Activated naive CD4-positive, alpha-beta T cell treated with anti-CD3 and anti-CD28 coated beads, Interleukin-2, amount 50 U/mL, for 72 hours (primary cell): ENCODE results near the gene CYTH4. TPM values are rescaled to one million over a fixed set of nuclear protein-coding genes. Genes with fewer than 3 reads are reported as not detected.

Source experiments
- ATAC-seq, 2 donors: fragments of 150-1000 bp; cut with Tn5 transposase; 2 replicates each; pipeline ENCODE4 v1.10.0; 2021; ENCODE audit warnings: mild to moderate bottlenecking in 2 of 2, moderate library complexity in 2 of 2
- DNase-seq, 2 donors: peaks; one replicate each; pipeline ENCODE4 v3.0.0; 2021 to 2022; ENCODE audit warnings: low spot score in 2 of 2
- H3K27ac Mint-ChIP-seq, 2 donors: one replicate each; pipeline ENCODE4 v1.8.0; 2022; ENCODE audit warnings: mild to moderate bottlenecking in 2 of 2, mixed read lengths in 2 of 2
- H3K36me3 Mint-ChIP-seq, 2 donors: one replicate each; pipeline ENCODE4 v1.8.0; 2022; ENCODE audit warnings: mixed read lengths in 2 of 2
- H3K9me3 Mint-ChIP-seq, 2 donors: one replicate each; pipeline ENCODE4 v1.8.0; 2022; ENCODE audit warnings: mixed read lengths in 2 of 2
- total RNA-seq, 2 donors: library from RNA; stranded (reverse); gene quantifications; one replicate each; pipeline ENCODE4 v1.2.3, GENCODE V29; 2022

The CYTH4 gene
- total RNA-seq, 2 donors from 2014 or later, result 60.7 to 69.7 TPM

GRCh38 chr22:37260155-37260795 is 22.0 kb upstream of the CYTH4 start:
- ATAC-seq (peak in 1 of 2 donors; percentile 17), DNase-seq (no peak)
- H3K36me3 Mint-ChIP-seq, result peaks cover 0 to 9% of the 10 kb centered on the region in 2 donors
- no peak overlapping the region for H3K27ac Mint-ChIP-seq
- peaks cover 0 to 4% of the 10 kb centered on the region in 2 donors for H3K9me3 Mint-ChIP-seq

DNA sequence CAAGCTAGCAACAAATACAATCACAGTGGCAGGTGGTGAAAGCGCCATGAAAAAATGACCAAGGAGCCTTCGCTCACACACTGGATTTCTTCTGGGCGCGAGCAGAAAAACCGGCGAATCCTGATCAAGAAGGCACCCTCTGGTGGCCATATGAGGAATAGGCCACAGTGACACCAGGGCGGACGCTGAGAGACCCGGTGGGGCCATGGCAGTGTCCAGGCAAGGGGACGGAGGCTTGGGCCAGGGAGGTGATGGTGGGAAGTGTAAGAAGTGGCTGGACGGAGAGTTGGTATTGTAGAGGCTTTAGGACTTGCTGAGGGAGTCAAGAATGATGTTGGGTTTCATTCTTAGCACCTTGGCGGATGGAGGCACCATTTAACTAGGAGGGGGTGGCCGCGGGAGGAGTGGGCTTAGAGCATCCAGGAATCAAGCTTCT is 21.4 kb upstream of the CYTH4 start:
- Mint-ChIP-seq H3K36me3 (peaks cover 0 to 9% of the 10 kb centered on the region in 2 donors), H3K9me3 (peaks cover 0 to 4% of the 10 kb centered on the region in 2 donors), H3K27ac (no peak overlapping the region)
- ATAC-seq (peak; percentile 79 to 85), DNase-seq (peak in 1 of 2 donors; percentile 66)

- peaks cover 0 to 4% of the 10 kb centered on the region in 2 donors for H3K9me3 Mint-ChIP-seq
- no peak for DNase-seq
- ATAC-seq, result no peak
- H3K27ac Mint-ChIP-seq, result no peak overlapping the region
- H3K36me3 Mint-ChIP-seq, result peaks cover 0 to 9% of the 10 kb centered on the region in 2 donors
These were observed 20.0 kb upstream of the CYTH4 start for GRCh38 chr22:37262346-37262745.

DNA sequence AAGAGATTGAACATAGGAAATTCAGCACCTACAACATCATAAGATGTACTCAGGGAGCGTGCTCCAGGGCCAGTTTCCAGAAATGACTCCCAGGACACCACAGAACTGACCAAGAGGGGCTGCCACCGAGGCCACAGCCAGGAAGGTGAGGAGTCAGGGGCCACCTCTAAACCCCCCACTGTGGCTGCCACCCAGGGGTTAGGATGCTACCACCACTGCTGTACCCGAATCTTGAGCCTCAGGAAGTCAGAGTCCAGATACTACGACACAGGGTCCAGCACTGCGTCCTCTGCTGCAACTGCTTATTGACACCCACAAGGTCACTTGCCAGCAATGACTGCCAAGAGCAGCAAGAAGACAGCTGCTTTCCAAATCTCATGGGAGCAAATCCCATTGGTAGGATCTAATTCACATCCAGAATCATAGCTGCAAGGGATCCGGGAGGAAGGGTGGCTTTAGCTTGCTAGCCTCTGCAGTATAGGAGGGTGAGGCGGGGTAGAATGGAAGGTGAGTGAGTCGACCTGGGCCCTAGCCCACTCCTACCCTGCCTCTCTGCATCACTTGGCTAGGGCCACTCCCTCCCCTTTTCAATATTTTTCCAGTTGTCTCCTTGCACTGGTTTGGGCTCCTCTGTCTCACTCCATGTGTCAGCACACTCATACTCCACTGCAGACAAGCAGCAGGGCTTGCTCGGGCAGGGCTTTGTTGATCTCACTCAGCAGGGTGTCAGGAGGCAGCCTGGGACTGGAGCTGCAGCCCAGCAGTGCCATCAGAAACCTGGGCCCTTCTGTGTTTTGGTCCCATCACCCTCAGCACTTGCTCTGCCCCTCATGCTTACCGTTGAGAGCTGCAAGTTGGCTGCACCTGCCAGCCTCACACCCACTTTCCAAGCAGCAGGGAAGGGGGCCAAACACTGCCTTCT is 18.1 kb upstream of the CYTH4 start:
- no peak overlapping the region for H3K27ac Mint-ChIP-seq
- peaks cover 0 to 4% of the 10 kb centered on the region in 2 donors for H3K9me3 Mint-ChIP-seq
- ATAC-seq (no peak), DNase-seq (no peak)
- H3K36me3 Mint-ChIP-seq, result peaks cover 0 to 9% of the 10 kb centered on the region in 2 donors

DNA sequence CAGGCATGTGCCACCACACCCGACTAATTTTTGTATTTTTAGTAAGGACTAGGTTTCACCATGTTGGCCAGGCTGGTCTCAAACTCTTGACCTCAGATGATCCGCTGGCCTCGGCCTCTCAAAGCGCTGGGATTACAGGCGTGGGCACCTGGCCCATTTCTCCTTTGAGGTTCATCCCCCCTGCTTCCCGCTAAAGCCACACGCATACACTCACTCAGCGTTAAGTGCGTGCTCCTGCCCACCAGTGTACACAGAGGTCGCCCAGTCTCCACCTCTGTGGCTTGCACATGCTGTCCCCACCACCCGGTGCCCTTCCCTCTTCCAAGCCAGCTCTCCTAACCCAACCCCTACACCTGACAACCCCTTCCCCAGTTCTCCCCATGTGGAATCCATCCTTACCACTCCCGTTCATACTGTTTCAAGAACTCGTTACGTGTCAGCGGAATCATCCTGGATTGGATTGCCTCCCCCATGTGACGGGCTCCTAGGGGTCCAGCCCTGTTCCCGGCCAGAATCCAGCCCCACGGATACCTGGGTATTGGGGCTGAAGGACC is 15.7 kb upstream of the CYTH4 start:
- no peak for DNase-seq
- peaks cover 0 to 9% of the 10 kb centered on the region in 2 donors for H3K36me3 Mint-ChIP-seq
- peaks cover 0 to 4% of the 10 kb centered on the region in 2 donors for H3K9me3 Mint-ChIP-seq
- peak overlapping the region in 1 of 2 donors; percentile 87 for H3K27ac Mint-ChIP-seq
- peak; percentile 27 to 39 for ATAC-seq

- Mint-ChIP-seq H3K27ac (peak overlapping the region; percentile 87 to 90), H3K36me3 (peaks cover 0 to 9% of the 10 kb centered on the region in 2 donors), H3K9me3 (peaks cover 0 to 4% of the 10 kb centered on the region in 2 donors)
- DNase-seq (peak in 1 of 2 donors; percentile 91), ATAC-seq (peak; percentile 96)
These were observed 15.1 kb upstream of the CYTH4 start for GRCh38 chr22:37267135-37267587.

- no peak for ATAC-seq
- H3K9me3 Mint-ChIP-seq, result peaks cover 0 to 4% of the 10 kb centered on the region in 2 donors
- peaks cover 0 to 9% of the 10 kb centered on the region in 2 donors for H3K36me3 Mint-ChIP-seq
- no peak for DNase-seq
- peak overlapping the region; percentile 87 to 90 for H3K27ac Mint-ChIP-seq
These were observed 14.5 kb upstream of the CYTH4 start for GRCh38 chr22:37267661-37268413.

DNA sequence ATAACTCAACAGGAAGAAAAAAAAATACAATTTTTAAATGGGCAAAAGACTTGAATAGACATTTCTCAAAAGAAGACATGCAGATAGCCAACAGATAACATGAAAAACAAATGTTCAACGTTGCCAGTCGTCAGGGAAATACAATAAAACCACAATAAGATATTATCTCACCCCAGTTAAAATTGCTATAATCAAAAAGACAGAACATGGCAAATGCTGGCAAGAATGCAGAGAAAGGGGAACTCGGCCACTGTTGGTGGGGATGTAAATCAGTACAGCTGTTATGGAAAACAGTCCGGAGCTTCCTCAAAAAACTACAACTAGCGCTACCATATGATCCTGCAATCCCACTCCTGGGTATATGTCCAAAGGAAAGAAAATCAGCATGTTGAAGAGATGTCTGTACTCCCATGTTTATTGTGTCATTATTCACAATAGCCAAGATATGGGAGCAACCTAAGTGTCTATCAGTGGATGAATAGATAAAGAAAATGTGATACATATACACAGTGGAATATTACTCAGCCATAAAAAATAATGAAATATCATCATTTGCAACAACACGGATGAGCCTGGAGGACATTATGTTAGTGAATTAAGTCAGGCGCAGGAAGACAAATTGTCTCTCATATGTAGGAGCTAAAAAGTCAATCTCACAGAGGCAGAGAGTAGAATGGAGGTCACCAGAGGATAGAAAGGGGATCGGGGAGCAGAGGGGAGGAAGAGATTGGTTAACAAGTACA is 12.2 kb upstream of the CYTH4 start:
- Mint-ChIP-seq H3K36me3 (peaks cover 0 to under 1% of the 10 kb centered on the region in 2 donors), H3K9me3 (no peaks in the 10 kb centered on the region), H3K27ac (no peak overlapping the region)
- DNase-seq (no peak), ATAC-seq (no peak)

DNA sequence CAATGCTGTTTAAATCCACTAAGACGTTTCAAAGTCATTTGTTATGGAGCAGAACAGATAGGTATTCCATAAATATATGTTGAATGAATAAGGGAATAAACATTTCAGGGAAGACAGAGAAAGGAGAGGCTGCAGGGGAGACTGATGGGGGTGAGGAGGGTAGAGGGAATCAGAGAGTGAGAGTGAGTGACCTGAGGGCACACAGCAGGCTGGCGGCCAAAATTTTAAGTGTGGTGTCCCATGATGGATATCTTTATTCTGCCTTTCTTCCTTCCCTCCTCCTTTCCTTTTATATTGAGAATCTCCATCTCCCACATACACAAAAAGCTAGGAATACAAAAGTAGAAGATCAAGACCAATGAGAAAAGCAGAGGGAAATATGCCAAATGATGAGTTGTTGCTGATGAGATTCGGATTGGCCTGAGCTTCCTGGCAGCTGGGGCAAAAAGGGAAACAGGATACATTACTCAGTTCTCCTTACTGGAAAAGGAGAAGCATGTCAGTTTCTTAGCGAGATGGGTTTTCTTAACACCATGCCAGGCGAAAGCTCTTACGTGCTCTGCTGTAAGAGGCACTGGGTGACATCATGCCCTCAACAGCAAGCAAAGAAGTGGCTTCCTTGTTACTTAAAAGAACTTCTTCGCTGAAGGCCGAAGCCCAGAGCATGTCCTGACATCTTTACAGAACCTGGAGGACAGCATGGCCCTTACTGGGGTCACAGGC is 11.2 kb upstream of the CYTH4 start:
- ATAC-seq, result no peak
- Mint-ChIP-seq H3K36me3 (no peaks in the 10 kb centered on the region), H3K27ac (no peak overlapping the region), H3K9me3 (no peaks in the 10 kb centered on the region)
- no peak for DNase-seq

- Mint-ChIP-seq H3K36me3 (no peaks in the 10 kb centered on the region), H3K27ac (no peak overlapping the region), H3K9me3 (no peaks in the 10 kb centered on the region)
- ATAC-seq, result peak; percentile 71 to 80
- DNase-seq, result no peak
These were observed 9.0 kb upstream of the CYTH4 start for GRCh38 chr22:37273126-37273845.

GRCh38 chr22:37273846-37274225 is 8.5 kb upstream of the CYTH4 start:
- Mint-ChIP-seq H3K27ac (no peak overlapping the region), H3K9me3 (no peaks in the 10 kb centered on the region), H3K36me3 (no peaks in the 10 kb centered on the region)
- ATAC-seq (no peak), DNase-seq (no peak)

DNA sequence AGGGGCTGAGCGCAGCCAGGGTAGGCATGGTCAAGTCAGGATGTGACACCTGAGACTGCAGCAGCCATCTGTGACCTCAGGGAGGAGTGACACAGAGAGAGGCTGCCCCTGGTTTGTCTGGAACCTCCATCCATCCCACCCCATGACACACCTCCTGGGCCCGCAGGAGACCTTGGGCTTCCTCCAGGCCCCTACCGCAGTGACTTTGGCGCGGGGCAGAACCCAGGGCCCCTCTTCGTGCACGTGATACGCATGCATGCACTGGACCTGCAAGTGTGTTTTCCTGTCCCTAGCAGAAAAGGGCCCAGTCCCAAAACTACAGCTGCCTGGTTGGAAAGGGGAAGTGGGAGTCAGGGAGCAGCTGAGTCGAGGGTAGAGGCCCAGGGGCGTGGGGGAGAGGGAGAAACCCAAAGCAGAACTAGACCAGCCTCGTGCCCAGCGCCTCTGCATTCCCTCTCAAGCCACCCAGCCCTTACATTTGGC is 7.9 kb upstream of the CYTH4 start:
- no peaks in the 10 kb centered on the region for H3K9me3 Mint-ChIP-seq
- no peak for DNase-seq
- ATAC-seq, result no peak
- peak overlapping the region in 1 of 2 donors; percentile 73 for H3K27ac Mint-ChIP-seq
- no peaks in the 10 kb centered on the region for H3K36me3 Mint-ChIP-seq

DNA sequence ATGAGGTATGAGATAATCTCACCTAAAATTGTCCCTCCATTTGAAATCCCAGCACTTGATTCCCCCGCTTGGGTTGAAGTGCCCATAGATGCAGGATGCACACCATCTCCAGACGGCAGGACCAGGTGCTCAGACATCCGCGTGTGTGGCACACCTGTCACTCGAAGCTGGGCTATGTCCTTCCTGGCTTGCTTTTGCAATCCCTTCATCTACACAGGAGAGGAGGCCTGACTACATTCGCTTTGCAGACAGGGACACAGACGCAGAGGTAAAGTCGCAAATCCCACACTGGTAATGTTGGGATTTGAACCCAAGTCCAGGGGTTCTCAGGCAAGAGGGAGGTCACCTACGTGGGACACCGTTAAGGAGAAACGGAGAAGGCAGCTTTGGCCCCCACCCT is 7.2 kb upstream of the CYTH4 start:
- no peak for DNase-seq
- no peaks in the 10 kb centered on the region for H3K36me3 Mint-ChIP-seq
- peak overlapping the region in 1 of 2 donors; percentile 73 for H3K27ac Mint-ChIP-seq
- no peak for ATAC-seq
- H3K9me3 Mint-ChIP-seq, result no peaks in the 10 kb centered on the region

DNA sequence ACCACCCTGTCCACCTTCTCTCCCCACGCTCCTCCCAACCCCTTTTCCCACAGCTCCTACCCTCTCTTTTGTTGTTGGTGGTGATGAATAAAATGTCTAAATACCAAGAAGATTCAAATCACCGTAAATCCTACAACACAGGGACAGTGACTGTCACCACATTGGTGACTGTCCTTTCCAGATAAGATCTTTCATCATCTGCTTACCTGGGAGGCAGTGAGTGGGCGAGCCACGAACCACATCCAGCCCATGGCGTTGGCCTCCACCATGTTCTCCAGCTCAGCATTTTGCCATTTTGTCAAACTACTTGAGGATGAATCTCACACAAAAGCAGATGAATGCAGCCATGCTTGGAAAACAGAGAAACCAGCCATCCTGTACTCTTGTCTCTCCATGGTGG is 6.7 kb upstream of the CYTH4 start:
- Mint-ChIP-seq H3K27ac (peak overlapping the region; percentile 44 to 73), H3K36me3 (no peaks in the 10 kb centered on the region), H3K9me3 (no peaks in the 10 kb centered on the region)
- DNase-seq (peak in 1 of 2 donors; percentile 74), ATAC-seq (peak; percentile 80 to 83)
